Activated CD4-positive, alpha-beta T cell treated with anti-CD3 and anti-CD28 coated beads, Interleukin-2, amount 50 U/mL, for 24 hours (primary cell): ENCODE measurements around the gene IGFBP5.

Experiments
- DNase-seq, 2 donors: peaks; one replicate each; pipeline ENCODE4 v3.0.0-alpha.2; 2020; ENCODE audit warnings: low read depth in 1 of 2, low spot score in 1 of 2

Gene IGFBP5, protein sequence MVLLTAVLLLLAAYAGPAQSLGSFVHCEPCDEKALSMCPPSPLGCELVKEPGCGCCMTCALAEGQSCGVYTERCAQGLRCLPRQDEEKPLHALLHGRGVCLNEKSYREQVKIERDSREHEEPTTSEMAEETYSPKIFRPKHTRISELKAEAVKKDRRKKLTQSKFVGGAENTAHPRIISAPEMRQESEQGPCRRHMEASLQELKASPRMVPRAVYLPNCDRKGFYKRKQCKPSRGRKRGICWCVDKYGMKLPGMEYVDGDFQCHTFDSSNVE

DNA sequence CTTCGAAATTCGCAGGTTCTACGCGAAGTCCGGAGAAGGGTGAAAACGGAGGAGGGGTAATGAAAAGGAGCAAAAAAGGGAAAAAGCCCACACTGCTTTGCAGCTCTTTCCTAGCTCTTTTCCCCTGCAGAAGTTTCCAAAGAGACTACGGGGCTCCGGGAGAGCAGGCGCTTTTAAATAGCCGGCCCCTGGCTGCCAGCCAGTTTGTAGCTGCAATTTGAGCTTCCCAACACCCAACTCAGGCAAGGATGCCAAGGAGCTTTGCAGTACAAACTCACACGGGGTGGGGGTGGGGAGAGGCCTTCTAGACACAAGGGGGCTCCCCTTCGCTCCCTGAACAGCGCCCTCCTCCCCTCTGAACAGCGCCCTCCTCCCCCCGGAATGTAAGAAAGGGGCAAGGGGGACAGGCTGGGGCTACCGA is at the start of gene IGFBP5:
TSS of gene IGFBP5 (minus strand) at position 149 of the 421 bp plus-strand sequence. CDS start 774 bp downstream, outside the sequence.
- DNase-seq, result no peak

DNA sequence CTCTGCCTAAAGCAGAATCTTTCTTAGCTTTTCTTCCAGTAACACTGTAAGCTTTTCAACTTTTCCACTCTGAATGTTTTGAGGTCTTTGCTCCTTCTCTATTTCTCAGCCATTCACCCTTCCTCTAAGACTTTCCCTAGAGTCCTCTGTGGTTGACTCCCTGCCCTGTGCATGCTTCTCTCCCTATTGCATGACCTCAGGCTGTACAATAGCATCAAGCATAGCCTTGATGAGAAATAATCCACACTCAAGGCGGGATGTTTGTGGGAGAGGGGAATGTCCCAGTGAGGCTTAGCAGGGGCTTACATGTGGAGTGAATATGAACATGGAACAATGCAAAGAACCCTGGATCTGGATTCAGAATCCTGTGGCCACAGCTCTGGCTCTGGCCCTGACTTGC is 48.4 kb upstream of the IGFBP5 start:
- no peak for DNase-seq

DNA sequence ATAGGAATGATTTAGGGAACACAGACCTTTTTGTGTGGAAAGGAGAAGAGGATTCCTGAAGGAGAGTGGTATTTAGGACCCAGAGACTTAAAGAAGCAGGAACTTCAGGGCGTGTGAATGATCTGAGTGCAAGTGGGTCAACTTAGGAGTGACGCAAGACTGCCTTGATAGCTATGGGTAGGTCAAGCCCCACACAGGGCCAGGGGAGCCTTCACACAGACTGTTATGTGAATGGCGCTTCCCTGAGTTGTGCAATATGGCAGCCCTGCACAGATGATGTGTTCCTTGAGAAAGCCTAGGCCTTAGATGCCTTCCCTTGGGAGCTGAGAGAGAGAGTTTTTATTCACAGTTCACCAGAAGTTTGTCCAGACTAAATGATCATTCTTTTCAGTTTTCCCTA is 47.1 kb upstream of the IGFBP5 start:
- DNase-seq, result no peak

DNA sequence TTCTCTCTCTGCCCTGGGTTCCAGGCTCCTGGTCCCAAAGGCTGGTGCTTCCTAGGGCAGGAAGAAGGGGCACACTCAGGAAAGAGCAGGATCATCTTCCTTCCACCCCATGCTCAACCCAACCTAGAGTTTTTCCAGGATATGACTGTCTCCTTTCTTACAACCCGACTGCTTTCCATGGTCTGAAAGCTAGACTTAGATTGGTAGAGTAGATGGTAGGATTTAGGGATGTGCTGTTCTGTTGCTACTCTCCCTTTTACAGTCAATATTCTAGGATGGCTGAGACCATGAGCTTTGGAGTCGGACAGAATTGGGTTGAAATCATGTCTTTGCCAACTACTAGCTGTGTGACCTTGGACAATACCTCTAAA is 45.9 kb upstream of the IGFBP5 start:
- DNase-seq, result no peak

DNA sequence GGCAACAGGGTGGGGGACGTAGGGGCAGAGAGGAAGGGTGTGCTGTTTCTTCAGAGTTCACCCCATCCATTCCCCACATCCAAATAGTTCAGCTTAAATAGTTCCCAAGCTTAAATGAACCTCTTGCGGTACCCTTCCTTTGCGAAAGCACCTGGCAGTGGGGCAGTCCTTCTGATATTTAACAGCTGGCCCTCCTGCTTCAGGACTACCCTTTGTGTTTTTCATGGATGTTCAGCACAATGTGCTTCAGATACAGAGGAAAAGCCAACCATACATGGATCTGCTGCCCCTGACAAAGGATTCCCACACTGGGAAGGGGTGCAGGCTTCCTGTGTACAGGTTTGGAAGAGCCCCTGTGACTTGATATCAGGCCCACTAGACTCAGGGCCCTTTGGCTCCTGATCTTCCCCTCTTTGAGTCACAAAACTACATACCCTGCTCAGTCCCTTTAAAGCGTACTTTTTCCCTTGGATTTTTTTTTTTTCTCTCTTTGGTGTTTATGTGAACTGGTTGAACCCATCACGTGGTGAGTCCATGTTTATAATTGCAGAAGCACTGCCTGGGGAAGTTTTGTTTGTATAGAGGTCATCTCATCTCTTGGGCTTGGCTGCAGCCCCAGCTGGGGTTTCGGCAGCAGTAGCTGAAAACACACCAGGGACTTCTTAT is 45.3 kb upstream of the IGFBP5 start:
- no peak for DNase-seq

DNA sequence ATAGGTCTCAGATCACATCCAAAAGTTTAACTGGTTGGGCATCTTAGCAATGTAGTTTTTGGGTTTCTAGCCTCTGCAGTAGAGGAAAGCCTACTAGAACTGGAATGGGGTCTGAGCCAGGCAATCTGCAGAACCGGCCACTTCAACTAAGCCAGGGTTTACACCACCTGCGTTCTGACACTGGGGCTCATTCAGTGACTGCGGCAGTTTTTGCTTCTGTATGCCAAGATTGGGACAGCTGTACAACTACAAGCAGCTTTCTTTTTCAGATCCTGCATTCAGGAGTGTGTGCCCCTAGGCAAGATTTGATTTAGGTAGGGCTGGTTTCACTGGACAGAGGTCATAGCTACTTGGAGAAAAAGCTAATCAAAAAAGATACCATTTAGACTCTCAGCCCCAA is 43.7 kb upstream of the IGFBP5 start:
- no peak for DNase-seq

DNA sequence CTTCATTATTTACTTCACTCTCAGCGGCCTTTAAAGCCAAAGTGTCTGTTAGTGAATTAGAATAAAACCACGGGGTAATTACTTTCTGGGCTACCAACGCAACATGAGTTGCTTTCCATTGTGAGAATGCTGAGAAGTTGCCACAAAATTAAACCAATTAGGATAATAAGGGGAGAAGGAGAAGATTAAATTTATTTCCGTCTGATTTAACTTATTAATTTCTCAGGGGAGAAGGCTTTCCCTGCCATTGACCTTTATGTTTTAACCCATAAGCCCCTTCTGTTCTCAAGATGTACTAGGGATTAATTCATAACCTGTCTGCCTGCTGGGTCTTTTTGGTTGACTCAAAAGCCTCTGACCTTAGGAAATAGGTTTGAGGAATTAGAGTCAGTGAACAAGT is 42.3 kb upstream of the IGFBP5 start:
- DNase-seq, result no peak

DNA sequence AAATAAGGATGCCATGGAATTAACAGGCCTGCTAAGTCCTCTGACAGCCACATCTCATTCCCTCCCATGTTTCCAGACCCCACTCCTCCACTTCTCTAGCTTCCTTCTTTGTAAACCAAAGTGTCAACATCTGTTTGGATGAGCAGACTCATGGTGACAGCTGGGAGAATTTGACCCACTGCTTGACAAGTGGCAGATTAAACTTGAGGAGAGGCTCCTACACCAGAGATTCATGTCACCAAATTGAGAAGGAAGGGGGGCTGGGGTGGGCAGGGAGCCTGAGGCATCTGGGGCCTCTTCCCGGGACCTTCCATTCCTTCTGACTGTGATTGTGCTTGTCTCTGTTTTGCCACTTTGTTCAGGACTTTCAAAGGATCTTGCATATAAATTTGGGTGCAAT is 41.0 kb upstream of the IGFBP5 start:
- DNase-seq, result no peak

DNA sequence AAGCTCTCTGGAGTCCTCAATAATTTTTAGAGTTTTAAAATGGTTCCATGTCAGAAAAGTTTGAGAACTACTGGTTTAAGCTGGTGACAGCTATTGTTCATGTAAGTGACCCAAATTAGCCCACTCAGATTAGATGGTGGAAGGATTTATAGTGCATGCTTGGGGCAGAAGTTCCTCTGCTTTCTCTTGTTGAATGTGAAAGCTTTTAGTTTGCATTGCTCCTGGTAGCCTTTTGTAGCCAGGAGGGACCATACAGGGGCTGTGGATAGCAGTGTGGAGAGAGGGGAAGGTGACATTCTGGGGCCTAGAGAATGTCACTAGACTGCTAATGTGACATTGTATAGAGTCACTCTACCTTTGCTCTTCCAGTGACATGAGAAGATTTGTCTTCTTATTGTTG is 40.3 kb upstream of the IGFBP5 start:
- no peak for DNase-seq

DNA sequence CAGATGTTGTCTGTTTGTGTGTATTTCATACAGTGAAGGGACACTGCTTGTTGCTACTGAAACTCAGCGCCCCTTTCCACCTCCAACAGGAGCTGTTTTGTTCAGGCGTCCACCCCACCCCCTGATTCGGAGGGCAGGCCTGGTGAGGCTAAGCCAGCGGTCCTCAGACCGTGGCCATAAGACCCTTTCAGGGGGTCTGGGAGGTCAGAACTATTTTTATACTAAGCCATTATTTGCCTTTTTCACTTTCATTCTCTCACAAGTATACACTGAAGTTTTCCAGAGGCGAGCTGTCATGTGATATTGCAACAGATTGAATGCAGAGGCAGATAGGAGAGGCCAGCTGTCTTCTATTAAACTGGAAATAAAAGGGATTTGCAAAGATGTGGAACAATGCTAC is 39.7 kb upstream of the IGFBP5 start:
- DNase-seq, result no peak

DNA sequence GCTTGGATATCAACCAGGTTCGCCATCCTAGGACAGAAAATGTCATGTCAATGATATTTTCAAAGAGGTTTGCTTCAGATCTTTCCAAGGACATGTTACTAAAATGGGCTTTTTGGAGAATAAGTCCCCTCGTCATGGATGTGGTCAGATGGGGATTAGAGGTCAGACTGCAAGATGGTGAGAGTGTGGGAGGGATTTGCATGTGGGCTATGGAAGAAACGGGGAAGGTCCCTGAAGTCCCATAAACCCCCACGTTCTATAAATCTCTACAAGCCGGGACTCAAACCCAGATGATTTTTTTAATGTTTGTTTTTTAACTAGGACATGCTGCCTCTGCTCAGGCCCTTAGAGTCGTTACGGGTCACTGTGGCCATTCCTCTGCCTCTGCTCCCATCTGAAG is 37.7 kb upstream of the IGFBP5 start:
- DNase-seq, result no peak

DNA sequence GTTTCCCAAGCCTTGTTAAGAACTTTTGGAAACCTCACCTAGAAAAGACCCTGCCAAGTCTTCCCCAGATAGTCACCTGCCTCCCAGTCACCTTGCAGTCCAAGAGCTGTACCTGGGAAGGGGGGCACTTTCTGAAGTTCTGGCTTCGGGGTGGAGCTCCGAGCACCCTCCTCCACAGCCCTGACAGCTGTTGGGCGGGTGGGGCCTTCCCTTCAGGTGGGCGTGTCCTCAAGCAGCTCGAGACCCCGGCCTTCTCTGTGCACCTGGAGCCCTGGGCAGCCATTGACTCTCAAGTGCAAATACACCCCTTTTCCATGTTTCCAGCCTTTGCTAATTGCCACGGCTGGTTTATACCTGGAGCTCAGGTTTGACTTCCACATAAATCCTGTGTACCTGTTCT is 37.0 kb upstream of the IGFBP5 start:
- no peak for DNase-seq

DNA sequence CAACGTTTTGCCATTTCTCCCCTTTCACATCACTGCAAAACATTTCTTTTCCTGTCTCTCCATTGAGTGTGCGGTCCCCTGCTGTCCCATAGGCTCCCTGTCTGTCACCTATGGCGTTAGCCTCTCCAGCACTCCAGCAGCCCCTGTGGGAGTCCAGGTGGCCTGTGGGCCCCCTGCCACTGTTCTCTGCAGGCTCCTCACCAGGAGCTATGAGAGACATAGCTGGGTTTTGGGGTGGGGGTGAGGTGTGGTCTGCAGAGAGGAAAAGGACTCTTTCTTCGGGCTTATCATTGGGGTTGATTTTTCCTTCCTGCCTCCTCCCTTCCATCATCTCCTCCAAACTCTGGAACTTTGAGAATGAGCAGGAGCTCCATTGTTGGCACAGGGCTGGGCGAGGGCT is 36.1 kb upstream of the IGFBP5 start:
- DNase-seq, result no peak

DNA sequence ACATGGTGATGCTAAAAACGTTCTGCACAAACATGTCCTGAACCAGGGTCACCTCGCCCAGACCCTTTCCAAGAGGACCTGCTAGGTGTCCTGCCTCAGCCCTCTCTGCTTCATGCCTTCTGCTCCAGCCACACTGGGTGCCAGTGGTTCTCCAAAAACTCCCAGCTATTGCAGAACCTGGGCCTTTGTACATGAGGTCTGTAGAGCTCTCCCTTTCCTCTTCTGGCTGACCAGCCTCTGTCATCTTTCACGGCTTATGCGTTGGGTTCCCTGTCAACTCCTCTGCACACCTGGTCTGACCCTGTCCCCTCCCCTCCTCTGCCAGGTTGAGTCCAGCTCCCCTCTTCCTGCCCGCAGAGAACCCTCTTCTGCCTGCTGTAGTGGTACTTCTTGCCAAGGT is 35.5 kb upstream of the IGFBP5 start:
- no peak for DNase-seq

DNA sequence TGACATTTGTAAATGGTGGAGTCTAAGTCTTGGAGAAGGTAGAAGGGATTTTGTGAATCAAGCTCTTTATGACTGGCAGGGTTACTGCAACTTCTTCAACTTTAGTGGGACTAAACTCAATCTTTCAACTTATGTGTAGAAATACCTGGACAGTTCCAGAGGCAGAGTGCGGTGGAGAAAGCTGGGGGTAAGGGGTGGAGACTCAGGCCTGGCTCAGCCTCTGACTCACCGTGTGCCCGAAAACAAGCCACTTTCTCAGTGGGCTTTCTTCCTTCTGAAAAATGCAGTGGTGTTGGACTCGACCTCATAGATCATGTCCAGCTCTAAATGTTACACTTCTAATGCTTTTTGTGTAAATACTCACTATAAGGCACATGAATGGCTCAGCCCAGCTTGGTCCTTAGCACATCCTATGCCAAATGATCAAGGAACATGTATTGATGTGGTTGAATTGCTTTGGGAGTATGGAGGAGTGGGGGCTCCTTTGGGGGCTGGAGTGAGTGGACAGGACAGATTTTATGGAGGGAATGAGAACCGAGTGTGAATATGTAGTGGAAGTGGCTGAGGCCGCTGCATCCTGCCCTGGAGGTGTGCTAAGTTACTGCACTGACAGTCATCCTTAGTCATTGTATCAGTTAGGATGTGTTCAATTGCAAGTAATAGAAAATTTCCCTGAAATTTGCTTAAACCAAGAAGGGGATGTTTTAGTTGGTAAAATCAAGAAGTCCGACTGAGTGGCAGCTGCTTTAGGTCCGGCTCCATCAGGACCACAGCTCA is 32.2 kb upstream of the IGFBP5 start:
- no peak for DNase-seq

DNA sequence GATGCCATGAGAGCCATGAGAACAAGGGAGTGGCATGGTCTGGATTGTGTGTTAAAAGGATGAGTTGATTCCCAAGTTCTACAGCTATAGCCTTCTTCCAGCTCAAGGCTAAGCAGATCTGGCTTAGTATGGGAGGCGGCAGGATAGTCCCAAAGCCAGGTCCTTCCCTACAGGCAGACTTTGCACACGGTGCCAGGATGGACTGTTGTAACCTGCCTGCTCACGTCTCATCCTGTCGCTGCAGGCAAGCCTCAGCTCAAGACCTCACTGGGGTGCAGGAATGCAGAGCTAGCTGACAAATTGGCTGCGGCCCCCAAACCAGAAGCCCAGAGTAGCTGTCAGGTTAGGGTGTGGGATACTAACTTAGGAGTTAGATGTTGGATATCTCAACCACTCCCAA is 28.8 kb upstream of the IGFBP5 start:
- DNase-seq, result no peak

DNA sequence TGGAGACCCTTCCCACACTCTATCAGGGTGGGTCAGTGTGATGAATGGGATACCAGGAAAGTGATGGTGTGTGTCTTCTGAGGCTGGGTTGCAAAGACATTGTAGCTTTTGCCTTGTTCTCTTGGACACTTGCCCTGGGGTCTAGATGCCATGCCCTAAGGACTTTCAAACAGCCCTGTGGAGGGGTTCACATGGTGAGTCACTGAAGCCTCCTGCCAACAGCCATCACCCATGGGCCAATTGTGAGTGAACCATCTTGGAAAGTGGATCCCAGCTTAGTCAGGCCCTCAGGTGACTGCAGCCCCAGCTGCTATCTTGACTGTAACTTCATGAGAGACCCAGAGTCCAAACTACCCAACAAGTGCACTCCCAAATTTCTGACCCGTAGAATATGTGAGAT is 25.8 kb upstream of the IGFBP5 start:
- DNase-seq, result no peak

DNA sequence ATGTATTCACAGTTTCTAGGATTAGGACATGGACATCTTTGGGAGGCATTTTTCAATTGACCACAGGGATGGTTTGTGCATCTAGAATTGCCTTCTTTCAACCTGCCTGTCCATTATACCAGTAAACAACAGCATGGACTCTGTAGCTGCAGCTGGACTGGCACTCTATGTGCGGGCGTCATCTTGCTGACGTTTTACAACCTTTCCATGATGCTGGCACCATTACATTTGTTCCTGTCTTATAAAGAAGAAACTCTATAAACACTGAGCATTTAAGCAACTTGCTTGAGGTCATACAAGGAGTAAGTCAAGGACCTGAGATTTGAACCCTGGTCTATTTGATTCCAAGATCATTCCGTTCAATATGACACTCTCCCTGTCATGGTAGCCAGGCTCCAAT is 25.4 kb upstream of the IGFBP5 start:
- no peak for DNase-seq

DNA sequence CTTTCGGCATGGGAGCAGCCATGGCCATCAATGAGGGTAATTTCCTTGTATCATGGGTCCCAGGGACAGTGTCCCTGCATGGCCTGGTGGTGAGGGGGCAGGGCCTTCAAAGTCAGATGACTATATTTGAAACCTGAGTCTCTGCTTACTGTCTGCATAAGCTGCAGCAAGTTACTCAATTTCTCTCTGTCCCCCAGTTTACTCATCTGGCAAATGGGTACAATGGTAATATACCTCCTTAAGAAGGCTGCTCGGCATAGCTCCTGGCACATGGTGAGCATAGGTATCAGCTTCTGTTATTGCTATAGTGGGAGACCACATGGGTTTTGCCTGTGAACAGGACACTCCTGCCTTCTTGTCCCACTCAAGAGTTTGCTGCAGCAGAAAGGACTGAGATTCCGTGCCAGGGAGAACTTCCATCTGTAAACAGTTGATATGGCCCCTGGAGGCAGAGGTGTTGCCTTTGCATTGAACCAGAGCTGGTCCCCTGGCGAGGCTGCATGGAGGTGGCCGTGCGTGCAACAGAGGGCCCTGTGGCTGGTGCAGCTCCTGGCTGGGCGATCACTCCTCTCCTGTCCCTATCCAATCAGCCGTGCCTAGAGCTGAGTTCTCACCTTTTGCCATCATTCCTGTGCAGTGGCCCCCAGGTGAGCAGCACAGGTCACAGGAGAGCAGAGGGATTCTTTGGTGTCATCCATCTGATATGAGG is 22.7 kb upstream of the IGFBP5 start:
- DNase-seq, result no peak

DNA sequence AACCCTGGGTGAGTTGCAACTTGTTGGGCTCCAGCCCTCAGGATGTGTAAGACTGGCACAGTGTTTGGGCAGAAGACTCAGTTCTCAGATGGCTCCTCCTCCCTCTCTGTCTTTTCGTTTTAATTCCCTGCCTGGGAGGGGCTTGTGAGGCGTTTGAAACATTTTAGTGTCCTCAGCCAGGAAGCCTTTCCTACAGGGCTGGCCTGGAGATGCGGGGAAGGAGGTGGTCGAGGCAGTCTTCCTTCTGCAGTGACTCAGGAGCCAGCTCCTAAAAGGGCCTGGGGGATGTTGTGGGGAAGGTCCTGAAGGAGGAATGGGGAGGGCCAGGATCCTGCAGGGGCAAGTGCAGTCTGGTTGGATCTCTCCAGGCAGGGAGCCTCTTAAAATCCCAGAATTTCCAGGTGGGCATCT is 22.1 kb upstream of the IGFBP5 start:
- no peak for DNase-seq

DNA sequence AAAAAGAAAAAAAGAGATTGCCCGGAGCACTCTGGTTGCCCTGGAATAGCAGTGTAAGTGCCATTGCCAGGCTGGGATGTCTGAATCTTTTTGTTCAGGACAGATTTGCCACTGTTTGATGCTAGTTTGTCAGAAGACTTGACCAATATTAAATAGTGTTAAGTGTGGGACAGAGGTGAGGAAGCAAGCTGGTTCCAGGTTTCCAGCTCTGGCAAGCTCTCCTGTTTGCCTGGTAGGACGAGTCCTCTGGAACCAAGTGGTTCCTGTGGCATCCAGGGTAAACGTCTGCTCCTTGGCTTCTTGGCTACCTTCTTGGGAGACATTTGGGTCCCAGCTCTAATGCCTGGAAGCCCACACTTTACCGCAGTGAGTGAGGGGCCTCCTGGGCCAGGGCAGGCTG is 20.8 kb upstream of the IGFBP5 start:
- no peak for DNase-seq
